HuH-7 (cell line): ENCODE results near the gene CALCR.
"Not testable (repeated sequence)": the region's sequence is repeated elsewhere in the genome, so short reads cannot be mapped to it uniquely, and the experiment has no call there.

Experiments used
- DNase-seq: peaks from one replicate; pipeline ENCODE4 v3.0.0; 2011; ENCODE audit warnings: low spot score

The CALCR gene

DNA sequence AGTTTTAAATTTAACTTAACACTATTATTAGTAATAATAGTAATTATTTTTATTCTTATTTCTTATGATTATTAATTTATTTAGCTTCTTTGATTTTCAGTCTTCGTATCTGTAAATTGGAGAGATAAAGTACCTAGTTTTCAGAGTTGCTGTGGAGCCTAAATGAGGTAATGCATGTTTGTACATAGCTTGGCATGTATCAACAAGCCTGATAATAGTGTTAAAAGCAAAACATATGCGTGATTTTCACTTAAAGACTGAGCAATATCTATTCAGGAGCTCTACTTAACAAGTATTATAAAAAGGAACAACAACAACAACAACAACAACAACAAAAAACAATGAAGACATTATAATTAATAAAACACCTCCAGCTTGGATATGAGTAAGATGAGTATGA lies 12.4 kb downstream of the CALCR start:
- no peak for DNase-seq

- DNase-seq = no peak
Observed at GRCh38 chr7:93559639-93560491, 14.7 kb downstream of the CALCR start.

GRCh38 chr7:93558705-93559614 lies 15.6 kb downstream of the CALCR start:
- no peak for DNase-seq

- DNase-seq = no peak
Observed at GRCh38 chr7:93551931-93552330, 22.6 kb downstream of the CALCR start.

DNA sequence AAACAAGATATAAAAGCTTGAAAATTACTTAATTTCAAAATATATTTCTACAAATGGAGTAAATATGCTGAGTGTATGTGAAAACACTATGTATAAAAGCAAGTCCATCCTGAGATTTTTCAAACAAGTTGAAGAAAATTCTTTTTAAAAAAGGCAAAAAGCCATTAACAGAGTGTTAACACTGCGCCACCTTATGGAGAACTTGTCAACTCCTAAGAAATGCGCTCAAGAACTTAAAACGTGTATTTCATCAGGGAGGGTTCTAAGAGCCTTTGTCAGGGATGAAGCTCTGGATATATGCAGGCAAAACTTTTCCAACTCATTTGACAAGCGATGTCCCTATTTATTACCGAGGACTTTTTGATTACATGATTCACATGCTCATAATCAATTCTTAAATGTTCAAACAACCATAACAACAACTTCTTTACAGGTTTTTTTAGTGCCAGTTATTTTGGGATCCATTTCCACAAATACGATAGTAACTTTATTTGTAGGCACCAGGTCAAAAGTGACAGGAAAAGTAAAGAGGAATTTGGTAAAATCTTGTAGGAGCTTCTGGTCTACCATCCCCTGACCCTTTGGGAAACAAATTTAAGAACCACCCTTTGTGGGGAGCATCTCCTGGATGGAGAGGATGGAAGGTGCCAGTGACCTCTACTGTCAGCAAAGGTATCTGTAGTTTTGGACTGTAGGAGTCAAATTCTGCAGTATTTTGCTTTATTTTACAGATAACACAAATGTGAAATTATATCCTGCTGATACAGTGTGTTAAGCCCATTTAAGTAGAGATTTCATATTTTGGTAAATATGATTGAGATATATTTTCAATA lies 23.2 kb downstream of the CALCR start:
- DNase-seq = no peak

- DNase-seq = no peak
Observed at GRCh38 chr7:93547716-93548115, 26.8 kb downstream of the CALCR start.

DNA sequence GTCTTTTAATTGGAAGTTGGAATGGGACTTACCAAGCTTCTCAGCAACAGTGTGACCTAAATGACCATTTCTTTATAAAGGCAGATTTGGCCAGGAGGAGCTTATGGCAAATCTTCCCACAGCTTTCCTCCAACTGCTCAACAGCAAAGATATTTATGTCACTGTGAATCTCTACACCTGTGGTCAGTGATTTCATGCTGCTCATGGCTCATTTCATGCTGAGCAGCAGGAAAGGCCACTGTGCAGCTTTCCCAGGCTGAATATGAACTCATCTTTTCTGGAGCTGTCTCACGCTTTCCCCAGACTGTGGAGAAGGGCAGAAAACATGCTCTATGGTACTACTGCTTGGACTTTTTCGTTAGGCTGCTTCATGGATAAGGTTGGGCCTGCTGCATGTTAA lies 29.8 kb downstream of the CALCR start:
- DNase-seq = no peak

DNA sequence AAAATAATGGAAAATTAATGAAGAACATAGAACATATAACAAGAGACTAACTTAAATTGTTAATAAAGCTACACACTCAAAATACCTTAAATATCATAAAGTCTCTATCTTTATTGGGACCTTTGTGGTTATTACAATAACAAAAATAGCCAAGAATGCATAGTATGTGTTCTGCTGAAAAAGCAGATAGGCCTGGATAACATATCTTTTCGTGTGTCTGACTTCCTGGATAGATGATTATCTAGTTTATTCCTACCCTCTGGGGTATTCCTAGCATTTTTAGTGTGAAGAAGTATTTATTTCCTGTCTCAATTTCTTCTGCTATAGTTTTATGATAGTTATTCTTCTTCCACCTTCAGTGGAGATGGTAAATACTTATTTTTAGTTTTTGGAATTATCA lies 36.5 kb downstream of the CALCR start:
- no peak for DNase-seq

DNA sequence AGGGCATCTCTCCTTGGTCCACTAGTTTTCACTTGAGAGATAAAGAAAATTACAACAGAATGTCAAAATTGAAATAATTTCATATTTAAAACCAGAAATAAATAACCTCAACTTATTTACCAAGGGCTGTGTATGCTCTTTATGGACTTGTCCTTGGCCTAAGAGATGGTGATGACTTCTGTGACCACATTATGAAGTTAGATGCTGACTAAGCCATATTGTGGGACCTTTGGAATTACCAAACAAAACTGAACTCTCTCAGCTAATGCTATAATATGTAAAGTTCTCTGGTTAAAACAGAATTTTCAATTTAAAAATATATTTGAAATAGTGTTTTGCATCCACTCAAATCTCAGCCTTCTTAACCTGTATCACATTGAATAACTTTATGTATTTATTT lies 38.9 kb downstream of the CALCR start:
- DNase-seq = no peak

DNA sequence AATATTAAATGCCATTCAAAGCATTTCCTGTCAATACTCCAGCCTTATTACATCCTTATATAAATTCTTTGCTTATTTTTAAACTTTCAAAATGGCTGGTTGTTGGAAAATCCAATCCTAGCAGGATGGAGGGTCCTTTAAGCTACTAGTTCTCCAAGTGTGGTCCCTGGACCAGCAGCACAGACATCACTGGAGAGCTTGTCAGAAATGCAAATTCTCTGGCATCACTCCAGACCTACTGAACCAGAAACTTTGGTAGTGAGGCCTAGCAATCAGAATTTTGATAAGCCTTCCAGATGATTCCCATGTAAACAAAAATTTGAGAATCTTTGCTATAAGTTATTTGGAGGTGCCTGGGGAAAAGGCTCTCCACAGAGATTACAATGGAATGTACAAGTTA lies 43.8 kb downstream of the CALCR start:
- no peak for DNase-seq

GRCh38 chr7:93516834-93517233 lies 57.7 kb downstream of the CALCR start:
- no peak for DNase-seq

GRCh38 chr7:93515144-93515543 lies 59.4 kb downstream of the CALCR start:
- no peak for DNase-seq

GRCh38 chr7:93509303-93509702 lies 65.2 kb downstream of the CALCR start:
- DNase-seq = no peak

DNA sequence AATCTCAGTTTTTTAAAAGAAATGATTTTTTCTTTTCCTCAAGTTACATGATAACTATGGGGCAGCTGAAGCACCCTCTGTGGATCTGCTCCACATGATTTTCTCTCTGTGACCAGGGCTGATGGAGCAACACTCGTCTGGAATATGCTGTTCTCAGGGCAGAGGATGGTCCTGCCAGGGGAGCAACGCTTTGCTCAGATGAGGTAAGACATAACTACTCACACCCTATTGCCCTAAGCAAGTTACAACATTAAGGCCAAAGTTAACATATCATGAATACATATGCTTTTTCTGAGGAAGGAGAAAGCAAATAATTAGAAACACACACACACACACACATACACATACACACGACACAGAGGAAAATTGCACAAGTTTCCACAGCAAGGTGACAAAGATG lies 71.4 kb downstream of the CALCR start:
- DNase-seq = no peak

DNA sequence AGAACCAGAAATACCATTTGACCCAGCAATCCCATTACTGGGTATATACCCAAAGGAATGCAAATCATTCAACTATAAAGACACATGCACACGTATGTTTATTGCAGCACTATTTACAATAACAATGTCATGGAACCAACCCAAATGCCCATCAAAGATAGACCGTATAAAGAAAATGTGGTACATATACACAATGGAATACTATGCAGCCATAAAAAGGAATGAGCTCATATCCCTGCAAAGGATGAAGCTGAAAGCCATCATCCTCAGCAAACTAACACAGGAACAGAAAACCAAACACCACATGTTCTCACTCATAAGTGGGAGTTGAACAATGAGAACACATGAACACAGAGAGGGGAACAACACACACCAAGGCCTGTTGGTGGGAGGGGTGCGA lies 82.7 kb downstream of the CALCR start:
- DNase-seq = not testable (repeated sequence)

DNA sequence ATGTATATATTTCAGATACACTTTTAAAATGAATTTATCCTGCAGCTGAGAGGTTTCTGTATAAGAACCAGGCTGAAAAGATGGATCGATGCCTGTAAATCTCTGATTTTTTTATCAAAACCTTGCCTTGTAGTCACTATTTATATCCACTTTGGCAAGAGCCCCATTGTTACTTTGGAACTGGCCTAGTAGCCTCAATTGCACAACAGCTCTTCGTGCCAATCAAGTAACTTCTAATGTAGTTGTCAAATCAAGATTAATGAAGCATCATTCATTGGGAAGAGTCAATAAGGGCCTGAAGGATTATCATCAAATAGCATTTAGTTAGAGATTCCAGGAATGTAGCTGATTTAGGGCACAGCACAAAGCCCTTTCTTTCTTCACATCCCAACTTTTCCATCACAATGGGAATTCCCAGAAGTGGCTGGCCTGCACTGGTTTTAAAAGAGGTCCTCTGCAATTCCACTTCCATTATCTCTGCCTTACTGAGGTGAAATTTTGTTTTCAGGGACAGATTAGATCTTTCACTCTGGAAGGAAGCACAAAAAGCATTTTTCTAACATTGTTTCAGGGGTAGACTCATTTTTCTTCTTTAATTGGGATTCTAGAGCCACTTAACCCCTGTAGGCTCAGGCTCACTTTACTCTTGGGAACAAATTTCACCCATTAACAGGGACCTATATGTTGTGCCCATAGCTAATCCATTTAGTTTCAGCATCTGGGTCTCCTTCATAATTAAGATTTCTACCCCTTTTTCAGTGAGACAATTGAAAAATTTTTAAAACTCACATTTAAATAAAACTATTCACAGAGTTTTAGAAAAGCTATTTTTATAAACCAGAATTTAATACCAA lies 97.8 kb downstream of the CALCR start:
- DNase-seq = no peak

- DNase-seq = no peak
Observed at GRCh38 chr7:93475811-93476210, 98.7 kb downstream of the CALCR start.

DNA sequence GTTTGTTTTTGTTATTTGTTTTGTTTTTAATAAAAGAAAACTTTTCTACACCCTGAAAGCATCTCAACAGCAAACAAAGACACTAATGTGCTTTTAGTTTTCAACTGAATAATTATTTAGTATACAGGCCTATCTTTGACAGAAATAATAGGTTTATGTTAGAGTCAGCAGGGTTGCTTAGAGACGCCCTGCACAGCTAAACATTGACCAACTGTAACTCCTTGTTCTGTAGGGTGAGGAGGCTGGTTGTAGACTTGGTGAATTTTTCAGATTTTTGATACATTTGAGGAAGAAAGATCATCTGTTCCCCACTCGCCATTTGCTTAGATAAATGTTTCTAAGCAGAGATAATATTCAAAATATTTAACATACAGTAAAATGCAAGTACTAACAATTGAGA lies 103.1 kb downstream of the CALCR start:
- DNase-seq = no peak

- DNase-seq = no peak
Observed at GRCh38 chr7:93463764-93464163, 110.8 kb downstream of the CALCR start.

- no peak for DNase-seq
Observed at GRCh38 chr7:93461350-93461749, 113.2 kb downstream of the CALCR start.

- DNase-seq = no peak
Observed at GRCh38 chr7:93453262-93453661, 121.3 kb downstream of the CALCR start.
